GM23338 (cell line): ENCODE measurements around the gene PARD3. TPM values are rescaled to one million over a fixed set of nuclear protein-coding genes. Genes with fewer than 3 reads are reported as not detected.
A peak's percentile ranks its signal among the peaks of the same experiment; 100 is the strongest.

Source experiments
- ATAC-seq: fragments of 200-7000 bp; cut with Tn5 transposase; 3 replicates; pipeline ENCODE4 v1.9.1; 2020
- DNase-seq: peaks from one replicate; pipeline ENCODE4 v3.0.0-alpha.2; 2015; ENCODE audit warnings: low spot score
- H2AFZ ChIP-seq: fragments of 200-600 bp; sonication (generic); 2 replicates; pipeline ENCODE4 v1.8.0; 2016; ENCODE audit warnings: antibody characterized with exemption, mild to moderate bottlenecking, moderate library complexity
- H3F3A ChIP-seq: fragments of 200-600 bp; sonication (generic); replicated peaks from 2 replicates; pipeline ENCODE4 v1.8.0; 2017; ENCODE audit warnings: antibody characterized with exemption, mixed run types, low read depth
- H3K27ac ChIP-seq: fragments of 200-600 bp; sonication (generic); 2 replicates; pipeline ENCODE4 v1.6.1; 2016; ENCODE audit warnings: low read depth
- H3K27me3 ChIP-seq: fragments of 200-600 bp; sonication (generic); 2 replicates; pipeline ENCODE4 v1.8.0; 2016; ENCODE audit warnings: mild to moderate bottlenecking, mixed run types, moderate library complexity; ENCODE audit not compliant: insufficient read depth
- H3K36me3 ChIP-seq: fragments of 200-600 bp; sonication (generic); 2 replicates; pipeline ENCODE4 v1.8.0; 2016; ENCODE audit warnings: mild to moderate bottlenecking; ENCODE audit not compliant: insufficient read depth
- H3K4me1 ChIP-seq: fragments of 200-600 bp; sonication (generic); 2 replicates; pipeline ENCODE4 v1.8.0; 2016; ENCODE audit warnings: mild to moderate bottlenecking, moderate library complexity; ENCODE audit not compliant: insufficient read depth
- H3K4me2 ChIP-seq: fragments of 200-600 bp; sonication (generic); 2 replicates; pipeline ENCODE4 v1.7.1; 2017; ENCODE audit warnings: mixed run types
- H3K4me3 ChIP-seq: fragments of 200-600 bp; sonication (generic); 2 replicates; pipeline ENCODE4 v1.6.1; 2016; ENCODE audit warnings: mixed run types
- H3K79me2 ChIP-seq: fragments of 200-600 bp; sonication (generic); replicated peaks from 2 replicates; pipeline ENCODE4 v1.8.0; 2017; ENCODE audit warnings: mild to moderate bottlenecking; ENCODE audit not compliant: insufficient read depth
- H3K9me2 ChIP-seq: fragments of 200-600 bp; sonication (generic); 2 replicates; pipeline ENCODE4 v1.8.0; 2017; ENCODE audit not compliant: insufficient read depth
- H4K20me1 ChIP-seq: fragments of 200-600 bp; sonication (generic); replicated peaks from 2 replicates; pipeline ENCODE4 v1.8.0; 2017; ENCODE audit warnings: mild to moderate bottlenecking; ENCODE audit not compliant: insufficient read depth
- H3K27ac Mint-ChIP-seq: 2 replicates; pipeline ENCODE4 v1.8.0; 2020; ENCODE audit warnings: inconsistent platforms, mild to moderate bottlenecking, moderate library complexity, mixed read lengths
- H3K27me3 Mint-ChIP-seq: 3 replicates; pipeline ENCODE4 v1.8.0; 2022; ENCODE audit warnings: low read depth, mild to moderate bottlenecking, moderate library complexity, mixed read lengths, inconsistent platforms; ENCODE audit not compliant: insufficient read depth, poor library complexity
- H3K36me3 Mint-ChIP-seq: 3 replicates; pipeline ENCODE4 v1.8.0; 2021; ENCODE audit warnings: low read depth, mild to moderate bottlenecking, inconsistent platforms, moderate library complexity, mixed read lengths
- H3K4me1 Mint-ChIP-seq: 3 replicates; pipeline ENCODE4 v1.8.0; 2020; ENCODE audit warnings: mild to moderate bottlenecking, inconsistent platforms, mixed read lengths
- H3K4me3 Mint-ChIP-seq: 3 replicates; pipeline ENCODE4 v1.8.0; 2021; ENCODE audit warnings: moderate library complexity, mild to moderate bottlenecking, inconsistent platforms, mixed read lengths
- H3K9me3 Mint-ChIP-seq: 3 replicates; pipeline ENCODE4 v1.8.0; 2020; ENCODE audit warnings: moderate library complexity, mild to moderate bottlenecking, inconsistent platforms, mixed read lengths
- CTCF ChIP-seq, 2 experiments: fragments of 200-600 bp in 1 of 2; sonication (generic) in 1 of 2; conservative IDR thresholded peaks; 2 replicates each; pipeline versions ENCODE4 v1.5.1 to v1.6.1; 2016 to 2017; ENCODE audit warnings: antibody characterized with exemption in 2 of 2, low read depth in 2 of 2, mild to moderate bottlenecking in 2 of 2, moderate library complexity in 1 of 2
- EZH2 ChIP-seq: fragments of 200-600 bp; sonication (generic); IDR thresholded peaks from one replicate; pipeline ENCODE4 v1.8.0; 2017; ENCODE audit warnings: antibody characterized with exemption, mild to moderate bottlenecking, low read depth; ENCODE audit not compliant: unreplicated experiment
- JUNB ChIP-seq: IDR thresholded peaks from one replicate; pipeline ENCODE4 v1.6.1; 2016; ENCODE audit warnings: antibody characterized with exemption; ENCODE audit not compliant: unreplicated experiment
- POLR2AphosphoS5 ChIP-seq: IDR thresholded peaks from 2 replicates; pipeline ENCODE4 v1.6.1; 2016; ENCODE audit warnings: antibody characterized with exemption, low read depth
- ZNF114 ChIP-seq: fragments of 250-450 bp; sonication (Bioruptor Pico); IDR thresholded peaks from 2 replicates; pipeline ENCODE4 v1.5.0; 2020; ENCODE audit warnings: mild to moderate bottlenecking, moderate library complexity
- ZNF331 ChIP-seq: fragments of 250-450 bp; sonication (Bioruptor Pico); IDR thresholded peaks from 2 replicates; pipeline ENCODE4 v1.5.0; 2020; ENCODE audit warnings: low read depth, mild to moderate bottlenecking, moderate library complexity
- ZNF462 ChIP-seq: fragments of 250-450 bp; sonication (Bioruptor Pico); IDR thresholded peaks from 2 replicates; pipeline ENCODE4 v1.5.0; 2020; ENCODE audit warnings: mild to moderate bottlenecking, moderate library complexity
- polyA plus RNA-seq: library from polyadenylated mRNA; unstranded; fragments of >200 nt; fragmentation: Nextera tagmentation; extraction: Ambion mirVana; gene quantifications from 2 replicates; pipeline ENCODE4 v1.2.1, GENCODE V29; 2016
- total RNA-seq: library from RNA; depleted of rRNA; stranded (reverse); fragments of >200 nt; shearing (Covaris generic); gene quantifications from 2 replicates; pipeline ENCODE4 v1.2.3, GENCODE V29; 2014

Gene PARD3
- total and polyA plus RNA-seq, 2 experiments from 2014 or later: 30.2 to 51.4 TPM

- ATAC-seq: no peak
- no peak overlapping the region for H3K4me2 ChIP-seq
- no peak for DNase-seq
- H3K36me3 Mint-ChIP-seq: no peaks in the 10 kb centered on the region
- no peaks in the 10 kb centered on the region for H3K79me2 ChIP-seq
- peaks cover 22% of the 10 kb centered on the region for H3K4me1 ChIP-seq
- no peaks in the 10 kb centered on the region for H3K27me3 Mint-ChIP-seq
- no peaks in the 10 kb centered on the region for H3F3A ChIP-seq
- TF ChIP-seq CTCF (conservative IDR thresholded peaks at IDR 0.05; ENCODE audit: low read depth in 2 of 2) (no peak), ZNF114 (CRISPR knock-in tag) (no peak), POLR2AphosphoS5 (no peak), EZH2 (no peak), ZNF331 (CRISPR knock-in tag) (no peak), JUNB (no peak), ZNF462 (CRISPR knock-in tag) (no peak)
- no peak overlapping the region for H3K4me3 ChIP-seq
- no peaks in the 10 kb centered on the region for H3K36me3 ChIP-seq
- no peaks in the 10 kb centered on the region for H4K20me1 ChIP-seq
- no peaks in the 10 kb centered on the region for H3K27me3 ChIP-seq
- H3K27ac Mint-ChIP-seq: no peak overlapping the region
- H3K9me2 ChIP-seq: no peaks in the 10 kb centered on the region
- H3K9me3 Mint-ChIP-seq: no peaks in the 10 kb centered on the region
- H2AFZ ChIP-seq: 0 out of 2 replicates have a peak overlapping the region, but pooled peaks have one; percentile 10
- H3K27ac ChIP-seq: no peak overlapping the region
- no peak overlapping the region for H3K4me3 Mint-ChIP-seq
- H3K4me1 Mint-ChIP-seq: peaks cover 27% of the 10 kb centered on the region
These were observed 47.8 kb upstream of the PARD3 start for GRCh38 chr10:34862892-34863291.
